T-cell (primary cell): Measurements from ENCODE around the gene LRRC10B. TPM values are rescaled to one million over a fixed set of nuclear protein-coding genes. Genes with fewer than 3 reads are reported as not detected.
A peak's percentile ranks its signal among the peaks of the same experiment; 100 is the strongest.

Experiments used
- ATAC-seq, 4 experiments: fragments of 200-7000 bp in 3 of 4; fragments of 150-1000 bp in 1 of 4; cut with Tn5 transposase; replicated peaks in 1 of 4; 1 replicate in 3 of 4; 2 replicates in 1 of 4; pipeline ENCODE4 v1.10.0; 2021; ENCODE audit warnings: moderate library complexity in 3 of 4, mild to moderate bottlenecking in 2 of 4, moderate number of reproducible peaks in 1 of 4
- CTCF ChIA-PET, 2 donors: fragments of 300-600 bp; sonication (Branson Sonifier 250); formaldehyde crosslinking; loops; one replicate each; lab custom pipeline; 2022; ENCODE audit warnings: antibody characterized with exemption in 2 of 2; lab: Charles Lee
- POLR2A ChIA-PET, 2 donors: fragments of 300-600 bp; sonication (Branson Sonifier 250); formaldehyde crosslinking; loops; one replicate each; lab custom pipeline; 2022; ENCODE audit warnings: antibody characterized with exemption in 2 of 2; lab: Charles Lee
- DNase-seq, 35 experiments: peaks; one replicate each; pipeline versions ENCODE4 v3.0.0 to v3.0.0-alpha.2; 2013 to 2023
- H3K27ac ChIP-seq: one replicate; pipeline ENCODE4 v1.5.1; 2013; ENCODE audit warnings: low read length
- H3K27me3 ChIP-seq, 2 experiments: replicated peaks in 1 of 2; 1 replicate in 1 of 2; 2 replicates in 1 of 2; pipeline versions ENCODE4 v1.6.1 to v1.7.0; 2013; ENCODE audit warnings: low read length in 1 of 2, mixed read lengths in 1 of 2; ENCODE audit not compliant: control insufficient read depth in 2 of 2, insufficient read depth in 2 of 2; ENCODE audit errors: extremely low read depth in 1 of 2
- H3K36me3 ChIP-seq, 2 donors: 1 replicate in 1 of 2; 2 replicates in 1 of 2; pipeline versions ENCODE4 v1.6.1 to v1.7.0; 2013; ENCODE audit warnings: low read length in 1 of 2; ENCODE audit not compliant: control insufficient read depth in 2 of 2, insufficient read depth in 1 of 2; ENCODE audit errors: extremely low read depth in 1 of 2
- H3K4me1 ChIP-seq, 2 experiments: 1 replicate in 1 of 2; 2 replicates in 1 of 2; pipeline versions ENCODE4 v1.6.1 to v1.7.0; 2013; ENCODE audit warnings: low read length in 2 of 2, mixed read lengths in 1 of 2; ENCODE audit not compliant: insufficient read depth in 2 of 2, control insufficient read depth in 1 of 2; ENCODE audit errors: extremely low read depth in 1 of 2
- H3K4me3 ChIP-seq, 2 donors: 1 replicate in 1 of 2; 2 replicates in 1 of 2; pipeline versions ENCODE4 v1.5.1 to v1.7.0; 2013; ENCODE audit warnings: mild to moderate bottlenecking in 2 of 2, low read length in 1 of 2, moderate library complexity in 1 of 2; ENCODE audit not compliant: control insufficient read depth in 1 of 2; ENCODE audit errors: extremely low read depth in 1 of 2
- H3K9me3 ChIP-seq: 2 replicates; pipeline ENCODE4 v1.7.0; 2013
- H3K27ac Mint-ChIP-seq, 2 donors: one replicate each; pipeline ENCODE4 v1.8.0; 2020 to 2021; ENCODE audit warnings: mild to moderate bottlenecking in 2 of 2, mixed read lengths in 2 of 2
- H3K27me3 Mint-ChIP-seq, 2 donors: one replicate each; pipeline ENCODE4 v1.8.0; 2021 to 2022; ENCODE audit warnings: mixed read lengths in 2 of 2
- H3K36me3 Mint-ChIP-seq: one replicate; pipeline ENCODE4 v1.8.0; 2021; ENCODE audit warnings: mixed read lengths
- H3K4me1 Mint-ChIP-seq, 3 donors: one replicate each; pipeline ENCODE4 v1.8.0; 2020 to 2022; ENCODE audit warnings: mixed read lengths in 3 of 3, mild to moderate bottlenecking in 1 of 3
- H3K4me3 Mint-ChIP-seq, 3 donors: one replicate each; pipeline ENCODE4 v1.8.0; 2020 to 2022; ENCODE audit warnings: mild to moderate bottlenecking in 3 of 3, mixed read lengths in 3 of 3, moderate library complexity in 3 of 3
- H3K9me3 Mint-ChIP-seq, 3 donors: one replicate each; pipeline ENCODE4 v1.8.0; 2020 to 2022; ENCODE audit warnings: mixed read lengths in 3 of 3
- WGBS: methylation state at CpG from one replicate; pipeline ENCODE4 v1.1.5; 2013; ENCODE audit warnings: missing lambda C conversion rate; ENCODE audit not compliant: insufficient coverage; 5-methylcytosine and 5-hydroxymethylcytosine counted together
- total RNA-seq, 35 experiments: library from RNA in 6 of 35; stranded (reverse) in 6 of 35; fragments of 120-200 nt in 1 of 35; gene quantifications; one replicate each; pipeline versions ENCODE4 v1.2.1 to v1.2.4 and lab custom pipeline; 2013 to 2026

The LRRC10B gene
- total RNA-seq, 5 donors from 2014 or later (not counting 1 experiment from before 2014, with no cell fraction given): 0.21 TPM; not detected in 4

DNA sequence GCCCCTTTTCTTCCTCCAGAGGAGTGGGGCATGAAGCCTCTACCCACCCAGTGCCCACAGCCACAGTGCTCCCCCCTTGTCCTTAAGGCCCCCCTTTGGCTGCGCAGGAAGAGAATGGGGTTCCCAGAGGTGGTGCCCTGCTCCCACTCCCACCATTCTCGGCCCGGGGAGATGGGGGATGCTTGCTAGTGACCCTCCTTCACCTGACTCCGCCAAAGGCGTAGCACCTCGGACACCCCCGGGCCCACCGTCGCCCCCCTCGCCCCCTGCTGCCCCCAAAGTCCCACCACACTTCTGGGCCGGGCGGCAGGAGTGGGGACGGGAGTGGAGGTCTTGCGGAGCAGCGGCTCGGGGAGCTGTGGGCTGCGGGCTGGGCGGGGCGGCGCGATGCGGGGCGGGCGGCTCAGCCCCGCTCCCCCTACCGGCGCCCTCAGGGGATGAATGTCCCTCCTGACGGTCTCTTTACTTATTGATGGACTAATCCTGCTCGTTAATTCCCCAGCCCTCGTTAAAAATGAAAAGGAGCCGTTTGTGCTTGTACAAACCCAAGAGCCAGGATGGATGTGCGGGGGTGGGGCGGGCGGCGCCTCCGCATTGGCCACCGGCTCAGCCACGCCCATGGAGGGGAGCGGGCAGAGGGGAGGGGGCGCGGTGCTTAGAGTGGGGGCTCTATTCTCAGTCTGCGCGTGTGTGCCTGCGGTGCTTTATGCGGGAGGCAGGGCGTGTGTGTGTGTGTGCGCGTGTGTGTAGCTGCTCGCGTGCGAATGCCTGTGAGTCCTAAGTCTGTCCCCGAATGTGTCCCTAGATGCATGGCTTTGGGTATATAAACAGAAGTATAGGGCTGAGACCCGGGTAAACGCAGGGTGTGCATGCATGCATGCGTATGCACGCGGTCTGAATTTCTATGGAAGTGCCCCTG is 46.8 kb downstream of the LRRC10B start:
- Histone ChIP-seq H3K9me3 (no peaks in the 10 kb centered on the region), H3K27me3 (peaks cover 7 to 95% of the 10 kb centered on the region in 2 experiments), H3K36me3 (no peaks in the 10 kb centered on the region), H3K4me1 (peaks cover 0 to 3% of the 10 kb centered on the region in 2 experiments), H3K27ac (no peak overlapping the region), H3K4me3 (no peak overlapping the region)
- Mint-ChIP-seq H3K36me3 (no peaks in the 10 kb centered on the region), H3K27me3 (peaks cover 57 to 68% of the 10 kb centered on the region in 2 donors), H3K4me1 (peaks cover 0 to 17% (median 12%) of the 10 kb centered on the region in 3 donors), H3K27ac (no peak overlapping the region), H3K4me3 (no peak overlapping the region), H3K9me3 (no peaks in the 10 kb centered on the region)
- CTCF ChIA-PET: no interaction called here
- WGBS: 7% methylated on average over 40 of the region's 57 CpGs
- POLR2A ChIA-PET: no interaction called here
- ATAC-seq (peak in 2 of 4 experiments; percentile 26 to 30), DNase-seq (no peak)

DNA sequence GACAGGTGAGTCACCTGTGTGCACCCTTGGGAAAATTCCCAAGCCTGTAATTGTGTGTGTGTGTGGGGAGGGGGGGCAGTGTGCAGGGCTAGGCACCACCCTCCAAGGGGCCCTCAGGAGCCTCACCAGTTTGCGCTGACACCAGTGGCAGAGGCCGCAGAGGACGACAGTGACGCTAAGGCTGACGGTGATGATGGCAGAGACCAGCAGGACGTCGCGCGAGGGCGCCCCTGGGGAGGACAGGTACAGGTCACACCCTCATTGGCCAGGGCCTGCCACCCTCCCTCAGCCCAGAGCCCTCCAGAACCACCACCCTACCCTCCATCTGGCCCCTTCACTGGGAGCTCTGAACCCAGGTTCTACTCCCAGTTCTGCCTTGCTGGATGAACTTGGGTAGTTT is 47.4 kb downstream of the LRRC10B start:
- peaks cover 0 to 17% (median 12%) of the 10 kb centered on the region in 3 donors for H3K4me1 Mint-ChIP-seq
- ChIA-PET POLR2A (no interaction called here), CTCF (no interaction called here)
- DNase-seq: no peak
- no peak overlapping the region for H3K4me3 ChIP-seq
- H3K27me3 ChIP-seq: peaks cover 7 to 95% of the 10 kb centered on the region in 2 experiments
- 53% methylated on average over 9 of the region's 10 CpGs for WGBS
- H3K27me3 Mint-ChIP-seq: peaks cover 54 to 73% of the 10 kb centered on the region in 2 donors
- no peak overlapping the region for H3K27ac ChIP-seq
- H3K9me3 Mint-ChIP-seq: no peaks in the 10 kb centered on the region
- H3K4me3 Mint-ChIP-seq: peak overlapping the region in 1 of 3 donors; percentile 5
- no peaks in the 10 kb centered on the region for H3K36me3 ChIP-seq
- H3K27ac Mint-ChIP-seq: no peak overlapping the region
- H3K9me3 ChIP-seq: no peaks in the 10 kb centered on the region
- ATAC-seq: no peak
- peaks cover 0 to 3% of the 10 kb centered on the region in 2 experiments for H3K4me1 ChIP-seq
- no peaks in the 10 kb centered on the region for H3K36me3 Mint-ChIP-seq

DNA sequence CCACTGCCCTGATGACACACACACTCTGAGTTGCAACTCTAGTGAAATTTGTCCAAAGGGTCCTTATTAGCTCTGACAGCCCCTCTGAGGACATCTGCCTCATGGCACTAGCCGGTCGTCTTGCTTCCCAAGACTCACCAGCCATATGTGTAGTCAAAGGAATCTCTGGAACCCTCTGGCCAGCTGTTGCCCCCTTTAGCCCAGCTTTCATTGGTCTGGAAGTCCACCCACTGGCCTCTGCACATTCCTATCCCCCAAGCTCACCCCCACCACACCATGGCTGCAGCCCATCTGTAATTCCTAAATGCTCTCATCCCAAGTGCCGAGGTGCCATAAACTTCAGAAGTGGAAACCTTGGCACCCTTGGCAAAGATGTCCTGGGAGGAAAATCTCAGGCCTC is 48.1 kb downstream of the LRRC10B start:
- H3K9me3 Mint-ChIP-seq: no peaks in the 10 kb centered on the region
- no peaks in the 10 kb centered on the region for H3K36me3 Mint-ChIP-seq
- no peak for ATAC-seq
- peak overlapping the region in 1 of 2 donors; percentile 66 for H3K27ac Mint-ChIP-seq
- Histone ChIP-seq H3K4me3 (no peak overlapping the region), H3K9me3 (no peaks in the 10 kb centered on the region), H3K36me3 (no peaks in the 10 kb centered on the region), H3K27ac (no peak overlapping the region), H3K4me1 (peaks cover 0 to 3% of the 10 kb centered on the region in 2 experiments), H3K27me3 (peaks cover 7 to 92% of the 10 kb centered on the region in 2 experiments)
- peak overlapping the region in 1 of 3 donors; percentile 5 for H3K4me3 Mint-ChIP-seq
- no peak for DNase-seq
- peaks cover 55 to 71% of the 10 kb centered on the region in 2 donors for H3K27me3 Mint-ChIP-seq
- ChIA-PET CTCF (no interaction called here), POLR2A (no interaction called here)
- H3K4me1 Mint-ChIP-seq: peaks cover 0 to 17% (median 12%) of the 10 kb centered on the region in 3 donors
- WGBS: 81% methylated on average over 3 of the region's 3 CpGs

Other genes with a start within 250 kb of the LRRC10B start
- gene VWCE, start 213.4 kb upstream of the LRRC10B start, total RNA-seq: 1 to 10 TPM in 2 of 5 donors, under 1 TPM in 3; 0.48 to 1.3 (median 0.60) TPM
- 100 to 1,000 TPM; 165 to 186 (median 176) TPM for gene DDB1, start 175.6 kb upstream of the LRRC10B start, total RNA-seq
- 10 to 100 TPM; 30.9 to 53.9 (median 46.6) TPM for gene TKFC, start 175.5 kb upstream of the LRRC10B start, total RNA-seq
- 10 to 100 TPM; 34.8 to 49.1 (median 47.3) TPM for gene CYB561A3, start 146.9 kb upstream of the LRRC10B start, total RNA-seq
- 10 to 100 TPM; 48.7 to 57.7 (median 56.6) TPM for gene TMEM138, start 146.4 kb upstream of the LRRC10B start, total RNA-seq
- 10 to 100 TPM in 3 of 5 donors, 1 to 10 TPM in 2; 5.3 to 16.9 (median 12.5) TPM for gene TMEM216, start 116.2 kb upstream of the LRRC10B start, total RNA-seq
- 100 to 1,000 TPM; 104 to 144 (median 117) TPM for gene CPSF7, start 78.8 kb upstream of the LRRC10B start, total RNA-seq
- gene SDHAF2, start 78.6 kb upstream of the LRRC10B start, total RNA-seq: 10 to 100 TPM; 36.2 to 60.7 (median 56.4) TPM
- under 1 TPM in 3 of 5 donors, not detected in 2; 0.19 to 0.26 (median 0.20) TPM for gene SYT7, start 72.3 kb downstream of the LRRC10B start, total RNA-seq
- gene DAGLA, start 171.6 kb downstream of the LRRC10B start, total RNA-seq: 1 to 10 TPM in 1 of 5 donors, under 1 TPM in 4; 0.15 to 1.6 (median 0.23) TPM
- gene MYRF, start 243.9 kb downstream of the LRRC10B start, total RNA-seq: 1 to 10 TPM in 4 of 5 donors, under 1 TPM in 1; 0.95 to 4.9 (median 1.5) TPM